HuH-7 (cell line): ENCODE measurements around the gene GALNT18.

ENCODE experiments used
- DNase-seq: peaks from one replicate; pipeline ENCODE4 v3.0.0; 2011; ENCODE audit warnings: low spot score

GALNT18 gene

GRCh38 chr11:11239959-11240358 lies 381.8 kb downstream of the GALNT18 start:
- no peak for DNase-seq

- DNase-seq, result no peak
Observed at GRCh38 chr11:11237070-11237832, 384.6 kb downstream of the GALNT18 start.

- DNase-seq, result no peak
Observed at GRCh38 chr11:11236498-11237059, 385.2 kb downstream of the GALNT18 start.

GRCh38 chr11:11231763-11232162 lies 390.0 kb downstream of the GALNT18 start:
- DNase-seq, result no peak

- DNase-seq, result peak; percentile 49
Observed at GRCh38 chr11:11230802-11231562, 390.8 kb downstream of the GALNT18 start.

- no peak for DNase-seq
Observed at GRCh38 chr11:11230087-11230486, 391.7 kb downstream of the GALNT18 start.

- no peak for DNase-seq
Observed at GRCh38 chr11:11229647-11230046, 392.2 kb downstream of the GALNT18 start.

- DNase-seq, result no peak
Observed at GRCh38 chr11:11227296-11228085, 394.3 kb downstream of the GALNT18 start.
